ENCODE data around the gene PPP4R4.

The PPP4R4 gene, protein sequence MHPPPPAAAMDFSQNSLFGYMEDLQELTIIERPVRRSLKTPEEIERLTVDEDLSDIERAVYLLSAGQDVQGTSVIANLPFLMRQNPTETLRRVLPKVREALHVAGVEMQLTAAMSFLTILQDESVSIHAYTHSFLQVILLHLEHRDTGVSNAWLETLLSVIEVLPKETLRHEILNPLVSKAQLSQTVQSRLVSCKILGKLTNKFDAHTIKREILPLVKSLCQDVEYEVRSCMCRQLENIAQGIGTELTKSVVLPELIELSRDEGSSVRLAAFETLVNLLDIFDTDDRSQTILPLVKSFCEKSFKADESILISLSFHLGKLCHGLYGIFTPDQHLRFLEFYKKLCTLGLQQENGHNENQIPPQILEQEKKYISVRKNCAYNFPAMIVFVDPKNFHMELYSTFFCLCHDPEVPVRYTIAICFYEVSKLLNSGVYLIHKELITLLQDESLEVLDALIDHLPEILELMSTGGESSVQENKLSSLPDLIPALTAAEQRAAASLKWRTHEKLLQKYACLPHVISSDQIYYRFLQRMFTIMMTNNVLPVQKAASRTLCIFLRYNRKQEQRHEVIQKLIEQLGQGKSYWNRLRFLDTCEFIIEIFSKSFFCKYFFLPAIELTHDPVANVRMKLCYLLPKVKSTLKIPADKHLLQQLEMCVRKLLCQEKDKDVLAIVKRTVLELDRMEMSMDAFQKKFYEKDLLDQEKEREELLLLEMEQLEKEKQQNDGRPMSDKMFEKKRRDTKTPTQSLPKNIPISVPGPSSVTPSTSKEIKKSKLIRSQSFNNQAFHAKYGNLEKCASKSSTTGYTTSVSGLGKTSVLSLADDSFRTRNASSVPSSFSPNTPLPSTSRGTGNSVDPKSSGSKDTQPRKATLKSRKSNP

DNA sequence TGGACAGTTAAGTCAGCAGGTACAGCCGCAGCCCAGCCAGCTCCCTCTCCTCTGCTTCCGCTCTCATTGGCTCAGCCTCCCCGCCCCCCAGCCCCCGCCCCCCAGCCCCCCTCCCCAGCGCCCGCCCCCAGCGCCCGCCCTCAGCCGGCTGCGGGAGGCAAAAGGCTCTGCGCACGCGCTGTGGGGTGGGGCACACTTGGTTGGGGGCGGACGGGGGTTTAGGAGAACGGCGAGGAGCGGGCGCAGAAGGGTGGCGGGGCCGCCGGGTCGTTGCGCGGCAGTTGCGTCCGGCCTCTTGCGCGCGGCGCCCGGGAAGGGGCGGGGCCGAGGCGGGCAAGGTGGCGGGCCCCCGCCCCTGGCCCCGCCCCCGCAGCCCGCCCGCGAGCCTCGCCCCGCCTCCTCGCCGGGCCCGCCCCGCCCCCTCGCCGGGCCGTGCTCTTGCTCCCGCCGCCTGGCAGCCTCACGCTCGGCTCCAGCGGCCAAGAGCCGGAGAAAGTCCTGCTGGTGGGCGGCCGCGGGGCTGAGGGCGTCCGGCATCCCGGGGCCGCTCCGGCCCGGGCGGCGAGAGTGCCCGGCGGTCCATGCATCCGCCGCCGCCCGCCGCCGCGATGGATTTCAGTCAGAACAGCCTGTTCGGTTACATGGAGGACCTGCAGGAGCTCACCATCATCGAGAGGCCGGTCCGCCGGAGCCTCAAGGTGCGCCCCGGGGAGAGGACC is at the start of gene PPP4R4:
PPP4R4 (plus strand) TSS at position 438 of the 719 bp plus-strand sequence; CDS start at position 582, 144 bp downstream.
- Histone ChIP-seq H3K4me3 (peak within 1 kb of the TSS; percentile 45 to 66 (median 57)), H3K27ac (peak within 1 kb of the TSS in 6 of 21 experiments; percentile 8 to 55 (median 20))

DNA sequence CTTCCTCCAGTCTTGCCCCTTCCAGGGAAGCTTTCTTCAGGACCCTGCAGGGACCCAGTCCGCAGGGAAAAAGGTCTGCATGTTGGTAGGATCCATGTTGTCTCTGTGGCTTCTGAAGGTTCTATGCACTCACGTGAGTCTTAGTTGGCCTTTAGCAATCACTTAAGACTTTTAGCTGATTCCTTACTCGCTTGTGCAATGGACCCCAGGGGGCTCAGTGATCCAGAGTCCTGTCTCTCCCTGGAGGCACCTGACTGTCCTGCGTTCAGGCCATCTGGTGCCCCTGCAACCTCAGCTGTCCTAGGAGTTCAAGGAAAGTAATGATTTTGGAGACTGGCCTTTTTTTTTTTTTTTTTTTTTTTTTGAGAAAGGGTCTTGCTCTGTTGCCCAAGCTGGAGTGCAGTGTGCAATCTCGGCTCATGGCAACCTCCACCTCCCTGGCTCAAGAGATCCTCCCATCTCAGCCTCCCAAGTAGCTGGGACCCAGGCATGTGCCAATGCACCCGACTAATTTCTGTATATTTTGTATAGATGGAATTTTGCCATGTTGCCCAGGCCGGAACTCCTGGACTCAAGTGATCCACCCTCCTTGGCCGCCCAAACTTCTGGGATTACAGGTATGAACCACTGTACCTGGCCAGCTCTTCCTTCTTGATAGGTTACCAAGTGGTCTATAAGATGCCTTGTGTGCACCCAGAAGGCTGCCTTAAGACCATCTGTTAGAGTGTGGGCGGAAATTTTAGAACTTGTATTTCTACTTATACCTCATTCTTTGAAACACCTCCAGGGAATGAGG is 49.3 kb upstream of the PPP4R4 start:
- Histone ChIP-seq H3K27ac (no peak overlapping the region), H3K4me3 (no peak overlapping the region)

DNA sequence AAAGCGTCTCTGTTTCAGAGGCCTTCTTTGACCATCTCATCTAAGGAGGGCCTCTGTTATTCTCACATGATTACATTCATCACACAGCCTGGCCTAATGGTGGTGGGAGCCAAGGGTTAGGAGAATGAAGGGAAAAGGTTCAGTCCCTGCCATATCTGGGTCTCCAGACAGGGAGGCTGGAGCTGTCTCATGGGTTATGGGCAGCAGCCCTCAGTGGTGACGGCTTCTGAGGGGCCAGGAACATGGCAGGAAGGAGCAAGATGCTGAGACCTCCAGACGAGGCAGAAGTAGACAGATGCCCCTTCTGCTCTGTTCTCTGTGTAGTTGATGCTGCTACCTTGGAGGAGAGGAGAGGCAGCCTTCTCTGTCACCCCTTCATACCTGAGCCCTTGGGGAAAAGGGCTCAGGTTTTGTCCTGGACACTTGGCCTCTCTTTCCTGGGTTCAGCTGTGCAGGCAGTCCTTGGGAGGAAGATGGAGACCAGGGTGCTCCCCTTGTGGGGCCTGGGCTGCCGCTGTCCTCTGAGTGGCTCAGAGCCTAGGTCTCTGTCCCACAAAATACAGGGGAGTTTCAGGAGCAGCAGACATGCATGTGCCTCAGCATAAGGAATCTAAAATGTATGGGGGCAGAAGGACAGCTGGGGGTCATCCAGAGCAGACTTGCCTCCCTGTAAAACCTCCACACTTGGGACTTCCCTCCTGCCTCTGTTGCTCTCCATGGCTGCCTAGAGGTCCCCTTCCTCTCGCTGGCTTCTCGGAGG is 48.3 kb upstream of the PPP4R4 start:
- Histone ChIP-seq H3K4me3 (no peak overlapping the region), H3K27ac (no peak overlapping the region)

DNA sequence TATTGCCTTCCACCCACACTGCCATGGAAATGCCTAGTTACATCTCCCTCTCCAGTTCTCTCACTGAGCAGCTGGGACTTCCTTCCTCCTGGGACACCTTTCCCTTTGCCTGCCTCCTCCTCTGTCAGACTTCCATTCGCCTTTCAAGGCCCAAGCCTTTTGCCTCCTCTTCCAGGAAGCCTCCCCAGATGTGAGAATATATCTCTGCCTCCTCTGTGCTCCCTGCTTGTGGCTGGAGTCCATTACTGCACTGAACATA is 47.8 kb upstream of the PPP4R4 start:
- Histone ChIP-seq H3K27ac (no peak overlapping the region), H3K4me3 (no peak overlapping the region)

DNA sequence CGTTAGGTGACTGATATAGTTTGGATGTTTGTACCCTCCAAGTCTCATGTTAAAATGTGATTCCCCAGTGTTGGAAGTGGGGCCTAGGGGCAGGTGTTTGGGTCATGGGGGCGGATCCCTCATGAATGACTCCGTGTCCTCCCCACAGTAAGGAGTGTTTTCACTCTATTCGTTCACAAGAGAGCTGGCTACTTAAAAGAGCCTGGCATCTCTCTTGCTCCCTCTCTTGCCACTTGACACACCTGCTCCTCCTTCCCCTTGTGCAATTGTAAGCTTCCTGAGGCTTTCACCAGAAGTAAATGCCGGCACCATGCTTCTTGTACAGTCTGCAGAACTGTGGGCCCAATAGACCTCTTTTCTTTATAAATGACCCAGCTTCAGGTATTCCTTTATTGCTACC is 47.3 kb upstream of the PPP4R4 start:
- Histone ChIP-seq H3K4me3 (no peak overlapping the region), H3K27ac (no peak overlapping the region)

DNA sequence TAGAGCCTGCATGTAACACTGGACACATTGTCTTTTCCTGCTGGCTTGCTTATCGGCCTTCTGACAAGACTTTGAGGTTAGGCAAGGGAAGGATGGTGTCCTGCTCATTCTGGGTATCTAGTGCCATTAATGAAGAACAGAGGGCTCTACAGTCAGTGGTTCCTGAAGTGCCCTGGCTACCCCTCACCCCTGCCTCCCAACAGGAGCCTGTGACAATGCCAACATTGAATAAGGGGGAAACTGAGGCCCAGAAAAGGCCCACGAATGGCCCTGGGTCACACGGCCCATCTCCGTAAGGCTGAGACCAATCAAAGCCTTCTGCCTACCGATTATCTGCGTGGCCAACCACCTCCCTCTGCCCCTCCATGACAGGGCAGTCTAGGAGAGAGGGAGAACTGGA is 46.8 kb upstream of the PPP4R4 start:
- Histone ChIP-seq H3K27ac (no peak overlapping the region), H3K4me3 (no peak overlapping the region)

DNA sequence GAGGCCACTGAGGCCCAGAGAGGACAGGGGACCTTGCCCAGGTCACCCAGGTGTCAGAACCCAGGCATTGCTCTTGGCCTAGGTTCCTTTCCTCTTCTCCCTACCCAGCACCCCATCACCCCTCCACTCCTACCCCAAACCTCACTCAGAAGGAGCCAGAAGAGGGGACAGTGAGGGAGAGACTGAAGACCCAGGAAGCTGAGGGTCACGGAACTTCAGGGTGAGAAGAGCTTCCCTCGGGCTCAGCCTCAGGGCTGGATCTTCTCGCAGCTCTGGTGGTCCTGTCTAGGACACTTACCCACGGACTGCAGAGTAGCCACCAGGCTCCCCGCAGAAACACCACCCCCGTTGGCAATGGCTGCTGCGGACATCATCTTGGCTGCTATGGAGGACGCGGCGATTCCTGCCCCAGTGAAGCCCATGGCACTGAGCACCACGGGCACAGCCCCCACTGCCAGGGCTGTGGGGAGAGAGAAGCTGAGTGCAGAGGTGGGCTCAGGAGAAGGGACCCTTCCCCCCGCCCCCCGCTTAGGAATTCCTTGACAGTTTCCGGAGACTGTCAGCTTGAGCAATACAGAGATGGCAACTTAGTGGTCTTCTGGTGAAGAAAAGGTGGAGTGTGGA is 45.8 kb upstream of the PPP4R4 start:
- Histone ChIP-seq H3K4me3 (peak overlapping the region in 2 of 7 experiments; percentile 51 to 60), H3K27ac (peak overlapping the region in 6 of 21 experiments; percentile 69 to 86 (median 74))

DNA sequence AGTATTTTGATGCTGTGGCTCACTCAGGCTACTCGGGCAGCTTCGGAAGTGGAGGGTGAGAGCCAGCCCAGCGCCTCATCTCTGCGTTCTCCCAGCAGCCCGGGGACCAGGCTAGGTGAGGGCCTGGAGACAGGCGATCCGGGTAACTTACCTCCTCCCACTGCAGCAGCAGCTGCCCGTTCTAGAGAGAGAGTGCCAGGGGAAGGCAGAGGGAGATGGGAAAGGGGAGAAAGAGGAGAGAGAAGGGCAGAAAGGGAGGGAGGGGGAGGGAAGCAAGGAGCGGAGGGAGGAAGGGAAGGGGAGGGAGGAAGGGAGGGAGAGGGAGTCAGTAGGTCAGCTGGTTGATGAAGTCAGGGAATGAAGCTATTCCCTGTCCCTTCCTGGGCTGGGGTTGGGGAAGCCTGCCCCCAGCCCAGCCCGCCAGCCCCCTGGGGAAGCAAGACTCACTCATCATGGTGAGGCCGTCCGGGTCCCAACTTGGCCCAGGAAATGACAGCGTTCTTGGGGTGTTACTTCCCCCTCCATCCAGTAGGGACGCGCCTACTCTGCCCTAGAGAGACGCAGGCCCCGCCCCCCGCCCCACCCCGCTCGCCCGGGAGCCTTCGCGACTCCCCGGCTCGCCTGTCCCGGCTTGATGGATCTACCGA is 44.9 kb upstream of the PPP4R4 start, which contains the start of gene IFI27L2:
IFI27L2 (minus strand) TSS at position 494 of the 647 bp plus-strand sequence; CDS start at position 454, 40 bp downstream.
- H3K4me3 ChIP-seq, result peak within 1 kb of the TSS; percentile 32 to 61 (median 52)
- H3K27ac ChIP-seq, result peak within 1 kb of the TSS in 20 of 21 experiments; percentile 29 to 86 (median 74)

DNA sequence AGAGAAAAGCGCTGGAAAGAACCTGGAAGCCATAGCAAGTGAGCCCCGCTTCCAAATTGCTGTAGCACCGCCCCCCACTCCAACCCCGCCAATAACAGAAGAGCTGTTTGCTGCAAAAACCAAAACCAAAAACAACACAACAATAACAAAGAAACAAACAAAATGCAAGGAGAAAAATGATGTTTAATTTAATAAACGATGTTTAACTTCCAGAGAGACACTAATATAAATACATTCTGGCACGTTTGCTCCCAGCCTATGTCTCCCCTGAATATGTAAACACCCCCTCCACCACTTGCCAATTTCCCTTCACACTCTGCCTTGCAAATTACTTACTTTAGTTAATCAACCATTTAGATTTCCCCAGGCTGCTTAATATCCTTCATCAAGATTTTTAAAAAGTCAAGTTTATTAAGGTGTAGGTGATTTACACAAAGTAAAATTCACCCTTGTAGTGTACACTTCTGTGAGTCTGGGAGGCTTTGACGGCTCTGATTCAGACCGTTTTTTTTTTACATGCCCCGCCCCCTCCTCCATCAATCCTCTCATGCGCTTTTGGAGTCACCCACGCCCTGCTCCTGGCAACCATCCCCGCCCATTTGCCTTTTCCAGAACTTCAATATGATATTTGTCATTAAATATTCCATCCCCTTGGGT is 44.2 kb upstream of the PPP4R4 start:
- H3K4me3 ChIP-seq, result peak overlapping the region; percentile 32 to 61 (median 52)
- peak overlapping the region in 17 of 21 experiments; percentile 47 to 86 (median 75) for H3K27ac ChIP-seq

DNA sequence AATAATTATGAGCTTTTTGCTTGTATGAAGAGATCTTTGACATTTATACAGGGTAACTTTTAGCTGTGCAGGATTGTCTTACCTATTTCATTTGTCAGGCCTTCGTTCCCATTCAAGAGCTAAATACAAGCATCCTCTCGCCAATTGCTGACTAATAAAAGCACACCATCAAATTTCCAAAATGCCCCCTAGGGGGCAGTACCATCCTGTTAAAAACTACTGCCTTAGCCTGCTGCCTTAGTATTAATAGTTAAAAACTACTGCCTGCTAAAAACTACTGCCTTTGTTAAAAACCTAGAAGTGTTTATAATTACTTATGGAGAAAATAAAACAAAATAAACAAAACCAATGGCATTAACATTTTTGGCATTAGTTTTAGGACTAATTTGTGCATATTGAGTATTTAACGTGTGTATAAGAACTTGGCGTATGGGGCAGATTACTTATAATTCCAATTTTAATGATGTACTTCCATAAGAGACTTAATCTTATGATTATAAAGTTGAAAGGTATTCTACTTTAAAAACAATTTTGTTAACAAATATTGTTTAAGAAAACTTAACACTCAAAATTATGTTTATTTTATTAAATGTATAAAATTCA is 41.7 kb upstream of the PPP4R4 start:
- Histone ChIP-seq H3K27ac (no peak overlapping the region), H3K4me3 (no peak overlapping the region)

DNA sequence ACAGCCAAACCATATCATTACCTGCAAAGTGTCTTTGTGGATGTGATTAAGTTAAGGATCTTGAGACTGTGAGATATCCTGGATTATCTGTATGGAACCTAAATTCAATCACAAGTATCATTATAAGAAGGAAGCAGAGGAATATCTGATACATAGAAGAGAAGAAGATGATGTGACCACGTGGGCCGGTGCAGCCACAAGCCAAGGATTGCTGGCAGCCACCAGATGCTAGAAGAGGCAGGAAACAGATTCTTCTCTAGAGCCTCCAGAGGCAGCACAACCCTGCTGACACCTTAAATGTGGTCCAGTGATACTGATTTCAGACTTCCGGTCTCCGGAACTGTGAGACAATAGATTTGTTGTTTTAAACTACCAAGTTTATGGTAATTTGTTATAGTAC is 38.6 kb upstream of the PPP4R4 start:
- no peak overlapping the region for H3K4me3 ChIP-seq
- H3K27ac ChIP-seq, result no peak overlapping the region

DNA sequence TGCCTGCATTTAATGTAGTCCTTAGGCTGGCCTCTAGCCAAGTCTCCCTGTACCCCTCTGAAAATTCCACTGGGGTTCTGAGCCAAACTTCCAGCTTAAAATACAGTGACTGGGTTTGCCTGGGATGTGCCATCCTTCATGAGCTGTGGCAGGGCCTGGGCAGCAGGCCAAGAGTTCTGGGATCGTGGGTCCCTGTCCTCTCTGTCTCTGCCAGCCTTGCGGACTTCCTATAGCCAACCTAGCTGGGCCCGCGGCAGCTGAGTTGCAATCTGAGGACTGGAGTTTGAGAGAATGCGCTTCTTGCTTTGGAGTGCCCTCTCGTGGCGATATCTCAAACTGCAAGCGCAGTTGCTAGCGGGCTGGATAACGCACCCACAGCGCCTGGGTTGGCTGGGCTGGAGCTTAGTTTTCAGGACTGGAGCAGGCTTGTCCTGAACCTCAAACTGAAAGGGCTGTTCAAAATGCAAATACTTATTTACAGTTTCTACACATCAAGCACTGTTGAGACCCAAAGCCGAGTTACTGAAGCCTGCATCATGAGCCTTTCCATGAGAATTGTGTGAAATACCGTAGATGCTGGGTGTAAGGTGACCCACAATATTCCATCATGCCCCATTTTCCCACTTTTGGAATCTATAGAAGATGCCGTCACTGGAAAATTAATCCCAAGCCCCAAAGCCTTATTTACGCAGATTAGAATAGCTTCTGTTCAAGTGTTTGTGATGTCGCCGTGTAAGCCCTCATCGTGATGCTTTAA is 37.4 kb upstream of the PPP4R4 start:
- Histone ChIP-seq H3K27ac (no peak overlapping the region), H3K4me3 (no peak overlapping the region)

DNA sequence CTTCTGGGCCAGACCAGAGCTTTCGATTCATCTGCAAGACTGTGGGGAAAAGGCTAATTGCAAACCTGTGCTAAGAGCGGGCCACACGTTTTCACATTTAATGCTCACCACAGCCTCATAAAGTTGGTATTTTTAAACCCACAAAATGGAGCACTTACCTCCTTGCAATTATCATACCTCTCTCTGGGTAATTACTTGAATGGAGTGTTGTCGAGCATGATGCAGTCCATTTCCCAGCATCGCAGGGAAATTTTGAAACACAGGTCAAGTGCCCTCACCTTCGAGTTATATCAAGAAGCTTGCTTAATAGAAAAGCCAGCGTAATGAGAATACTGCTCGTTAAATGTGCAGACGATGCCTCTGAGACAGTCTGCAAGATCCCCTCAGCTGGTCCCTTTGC is 35.9 kb upstream of the PPP4R4 start:
- H3K27ac ChIP-seq, result no peak overlapping the region
- no peak overlapping the region for H3K4me3 ChIP-seq

DNA sequence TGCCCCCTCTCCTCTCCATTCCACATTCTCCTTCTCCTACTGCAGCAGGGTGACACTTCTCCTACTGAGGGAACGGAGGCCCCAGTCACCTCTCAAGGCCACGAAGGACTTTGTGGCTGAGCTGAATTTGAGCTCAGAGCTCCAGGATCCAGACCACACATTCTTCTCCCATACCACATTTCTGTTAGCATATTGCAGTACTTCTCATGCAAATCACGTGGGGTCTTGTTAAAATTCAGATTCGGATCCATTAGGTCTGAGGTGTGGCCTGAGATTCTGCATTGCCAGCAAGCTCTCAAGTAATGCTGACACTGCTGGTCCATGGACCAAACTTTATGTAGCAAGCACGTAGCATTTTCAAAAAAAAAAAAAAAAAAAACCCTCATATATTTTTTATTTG is 35.1 kb upstream of the PPP4R4 start:
- Histone ChIP-seq H3K4me3 (no peak overlapping the region), H3K27ac (no peak overlapping the region)

DNA sequence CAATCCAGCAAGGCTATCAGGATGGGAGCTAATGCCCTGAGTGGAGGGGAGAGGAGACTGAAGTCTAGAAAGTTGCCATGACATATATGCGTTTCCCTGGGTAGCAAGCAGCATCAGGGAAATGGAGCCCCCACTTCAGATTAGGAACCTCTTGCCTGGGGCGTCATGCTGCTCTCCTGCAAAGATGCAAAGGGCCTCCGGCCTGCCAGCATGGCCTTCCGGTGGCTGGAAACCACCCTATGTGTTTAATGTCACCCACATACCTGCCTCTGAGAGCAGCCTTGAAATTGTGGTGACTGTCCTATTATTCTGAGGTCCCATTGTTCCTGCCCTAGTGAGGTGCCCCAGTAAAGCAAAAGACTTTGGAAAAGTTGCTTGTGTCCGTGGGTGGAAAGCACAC is 34.7 kb upstream of the PPP4R4 start:
- Histone ChIP-seq H3K4me3 (no peak overlapping the region), H3K27ac (no peak overlapping the region)

DNA sequence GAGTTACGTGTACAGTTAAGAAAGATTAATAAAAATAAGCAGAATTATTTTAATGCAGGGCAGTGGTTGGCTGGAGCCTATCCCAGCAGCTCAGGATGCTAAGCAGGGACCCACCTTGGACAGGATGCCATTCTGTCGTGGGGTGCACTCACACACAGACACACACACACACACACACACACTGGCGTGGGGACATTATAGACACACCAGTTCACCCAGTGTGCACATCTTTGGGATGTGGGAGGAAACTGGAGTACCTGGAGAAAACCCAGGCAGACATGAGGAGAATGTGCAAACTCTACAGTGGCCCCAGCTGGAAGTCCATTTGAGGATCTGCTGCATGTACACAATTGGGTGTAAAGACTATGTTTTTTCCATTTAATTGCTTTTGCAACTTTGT is 31.9 kb upstream of the PPP4R4 start:
- no peak overlapping the region for H3K27ac ChIP-seq
- H3K4me3 ChIP-seq, result no peak overlapping the region

All from skin epidermis (tissue), 12 donors.